ENCODE measurements around the gene ILDR1.
"Not testable (repeated sequence)": the region's sequence is repeated elsewhere in the genome, so short reads cannot be mapped to it uniquely, and the experiment has no call there.

Gene ILDR1

DNA sequence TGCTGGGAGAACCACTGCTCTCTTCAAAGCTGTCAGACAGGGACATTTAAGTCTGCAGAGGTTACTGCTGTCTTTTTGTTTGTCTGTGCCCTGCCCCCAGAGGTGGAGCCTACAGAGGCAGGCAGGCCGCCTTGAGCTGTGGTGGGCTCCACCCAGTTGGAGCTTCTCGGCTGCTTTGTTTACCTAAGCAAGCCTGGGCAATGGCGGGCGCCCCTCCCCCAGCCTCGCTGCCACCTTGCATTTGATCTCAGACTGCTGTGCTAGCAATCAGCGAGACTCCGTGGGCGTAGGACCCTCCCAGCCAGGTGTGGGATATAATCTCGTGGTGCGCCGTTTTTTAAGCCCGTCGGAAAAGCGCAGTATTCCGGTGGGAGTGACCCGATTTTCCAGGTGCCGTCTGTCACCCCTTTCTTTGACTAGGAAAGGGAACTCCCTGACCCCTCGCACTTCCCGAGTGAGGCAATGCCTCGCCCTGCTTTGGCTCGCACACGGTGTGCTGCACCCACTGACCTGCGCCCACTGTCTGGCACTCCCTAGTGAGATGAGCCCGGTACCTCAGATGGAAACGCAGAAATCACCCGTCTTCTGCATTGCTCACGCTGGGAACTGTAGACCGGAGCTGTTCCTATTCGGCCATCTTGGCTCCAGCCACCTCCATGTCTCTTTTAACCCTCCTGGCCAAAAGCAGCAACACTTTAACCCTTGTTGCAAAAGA is 83.7 kb downstream of the ILDR1 start:
- DNase-seq = not testable (repeated sequence)
